Measurements from ENCODE around the gene NECTIN1. TPM values are rescaled to one million over a fixed set of nuclear protein-coding genes. Genes with fewer than 3 reads are reported as not detected.

Gene NECTIN1
- total RNA-seq, 1 experiment from 2014 or later, result 23.8 TPM

DNA sequence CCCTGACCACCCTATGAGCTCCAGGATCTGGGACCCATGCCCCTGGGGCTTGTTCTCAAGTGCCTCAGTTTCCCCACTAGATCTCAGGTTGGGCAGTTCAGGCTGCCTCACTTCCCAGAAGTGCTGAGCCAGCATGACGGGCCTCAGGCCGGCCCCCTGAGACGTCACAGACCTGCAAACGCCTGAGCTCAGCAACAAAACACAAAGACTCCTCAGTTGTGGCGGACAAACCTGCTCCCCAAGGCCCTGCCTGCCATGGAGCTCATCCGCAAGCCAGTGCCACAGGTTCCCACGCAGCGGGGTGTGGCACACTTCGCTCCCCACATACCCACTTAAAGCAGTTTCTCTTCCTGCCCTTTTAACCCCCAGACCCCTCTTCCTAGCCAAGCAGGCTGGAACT is 45.2 kb downstream of the NECTIN1 start:
- H4K20me1 ChIP-seq (ENCODE audit: insufficient read depth), result no peaks in the 10 kb centered on the region
- no peak for DNase-seq (ENCODE audit: low read depth, low spot score)
- CTCF ChIA-PET, result interaction anchor here (1.2 to 2.5 kb wide), 2 partner anchors 11 to 45 kb away, joined by 3 to 7 read pairs; partner anchors contain the start of gene NECTIN1
- H3K9me2 ChIP-seq (ENCODE audit: insufficient read depth), result no peaks in the 10 kb centered on the region
- 0 out of 2 replicates have a peak overlapping the region, but pooled peaks have one; percentile 26 for H3K9ac ChIP-seq (ENCODE audit: low read length)
- no peaks in the 10 kb centered on the region for H3K36me3 ChIP-seq (ENCODE audit: control insufficient read depth in 1 of 2, insufficient read depth in 2 of 2, low read length in 2 of 2)
- no peaks in the 10 kb centered on the region for H3K9me3 ChIP-seq (ENCODE audit: control insufficient read depth in 1 of 2, insufficient read depth in 1 of 2, low read depth in 1 of 2, low read length in 2 of 2)
- H3K27me3 ChIP-seq (ENCODE audit: insufficient read depth, low read length), result no peaks in the 10 kb centered on the region
- intact Hi-C loops (cut with micrococcal nuclease), result loop anchor here (5.0 kb wide), 1 partner anchor 44 kb away; the partner anchor contains the start of gene NECTIN1
- H3K4me1 ChIP-seq (ENCODE audit: control insufficient read depth in 1 of 2, insufficient read depth in 2 of 2, low read length in 2 of 2), result peaks cover 18 to 40% of the 10 kb centered on the region in 2 experiments; a peak in 3 of 4 replicates
- POLR2A ChIA-PET, result interaction anchor here (0.6 kb wide), 1 partner anchor 20 kb away, joined by 3 read pairs; no protein-coding TSS in a partner anchor
- peak overlapping the region; percentile 69 for H3K4me2 ChIP-seq (ENCODE audit: low read length)
- no peak overlapping the region for H3K4me3 ChIP-seq (replicated peaks in 1 of 2; ENCODE audit: low read depth in 1 of 2, low read length in 2 of 2)
- ATAC-seq, result 0 out of 2 replicates have a peak, but pooled peaks have one; percentile 9
- H3K27ac ChIP-seq (ENCODE audit: low read depth, low read length), result peak overlapping the region; percentile 33; the same call in 1 of the 2 replicates
- H2AFZ ChIP-seq (ENCODE audit: low read depth, low read length, poor library complexity, severe bottlenecking), result no peak overlapping the region
- BruUV-seq (replicated peaks), result no TSS peak
- TF ChIP-seq, protein P1, sequence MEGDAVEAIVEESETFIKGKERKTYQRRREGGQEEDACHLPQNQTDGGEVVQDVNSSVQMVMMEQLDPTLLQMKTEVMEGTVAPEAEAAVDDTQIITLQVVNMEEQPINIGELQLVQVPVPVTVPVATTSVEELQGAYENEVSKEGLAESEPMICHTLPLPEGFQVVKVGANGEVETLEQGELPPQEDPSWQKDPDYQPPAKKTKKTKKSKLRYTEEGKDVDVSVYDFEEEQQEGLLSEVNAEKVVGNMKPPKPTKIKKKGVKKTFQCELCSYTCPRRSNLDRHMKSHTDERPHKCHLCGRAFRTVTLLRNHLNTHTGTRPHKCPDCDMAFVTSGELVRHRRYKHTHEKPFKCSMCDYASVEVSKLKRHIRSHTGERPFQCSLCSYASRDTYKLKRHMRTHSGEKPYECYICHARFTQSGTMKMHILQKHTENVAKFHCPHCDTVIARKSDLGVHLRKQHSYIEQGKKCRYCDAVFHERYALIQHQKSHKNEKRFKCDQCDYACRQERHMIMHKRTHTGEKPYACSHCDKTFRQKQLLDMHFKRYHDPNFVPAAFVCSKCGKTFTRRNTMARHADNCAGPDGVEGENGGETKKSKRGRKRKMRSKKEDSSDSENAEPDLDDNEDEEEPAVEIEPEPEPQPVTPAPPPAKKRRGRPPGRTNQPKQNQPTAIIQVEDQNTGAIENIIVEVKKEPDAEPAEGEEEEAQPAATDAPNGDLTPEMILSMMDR (IDR thresholded peaks at IDR 0.05 in 2 of 3, conservative IDR thresholded peaks at IDR 0.05 in 1 of 3; ENCODE audit: borderline replicate concordance in 1 of 3, insufficient read depth in 1 of 3, low read depth in 2 of 3, low read length in 2 of 3), result no peak
- no peaks in the 10 kb centered on the region; the same call in 1 of the 2 replicates for H3K79me2 ChIP-seq (ENCODE audit: insufficient read depth, low read length)
- RAD21 ChIA-PET (ENCODE audit: low non-redundant PET in 1 of 2, low total read pairs in 2 of 2, uncharacterized antibody in 2 of 2, unreplicated experiment in 2 of 2), result no interaction called here

DNA sequence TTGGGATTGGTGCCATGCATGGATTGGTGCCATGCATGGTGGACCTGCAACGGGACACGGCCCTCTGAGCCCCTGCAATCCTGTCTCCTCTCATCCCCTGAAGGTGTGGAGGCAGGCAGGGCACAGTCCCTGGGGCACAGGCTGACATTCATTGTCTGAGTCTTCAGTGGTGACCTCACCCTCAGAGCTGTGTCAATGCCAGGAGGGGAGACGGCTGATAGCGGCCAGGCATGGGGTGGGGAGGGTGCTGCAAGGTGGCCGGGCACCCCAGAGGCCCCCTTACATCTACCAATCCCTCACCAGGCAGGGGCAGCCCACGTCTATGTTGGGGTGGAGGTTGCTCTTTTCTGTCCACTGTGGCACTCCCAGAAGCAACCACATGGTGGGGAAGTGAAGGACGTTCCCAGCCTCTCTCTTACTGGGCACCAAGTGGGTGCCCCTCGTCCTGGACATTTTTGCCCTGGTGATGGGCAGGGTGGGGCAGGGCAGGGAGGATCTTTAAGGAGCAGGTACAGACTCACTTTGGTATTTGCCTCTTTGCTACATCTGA is 47.6 kb downstream of the NECTIN1 start:
- intact Hi-C loops (cut with micrococcal nuclease), result loop anchor here (5.0 kb wide), 1 partner anchor 46 kb away; the partner anchor contains the start of gene NECTIN1
- ChIA-PET POLR2A (interaction anchor here (1.5 kb wide), 1 partner anchor 13 kb away, joined by 3 read pairs; no protein-coding TSS in a partner anchor), RAD21 (ENCODE audit: low non-redundant PET in 1 of 2, low total read pairs in 2 of 2, uncharacterized antibody in 2 of 2, unreplicated experiment in 2 of 2) (no interaction called here), CTCF (interaction anchor here (1.4 kb wide), 1 partner anchor 48 kb away, joined by 9 read pairs; the partner anchor contains the start of gene NECTIN1)
- TF ChIP-seq ELF1 (IDR thresholded peaks at IDR 0.05; ENCODE audit: borderline replicate concordance, low read depth) (no peak), ZFX (IDR thresholded peaks at IDR 0.05) (no peak), JUND (IDR thresholded peaks at IDR 0.05) (no peak), EZH2phosphoT487 (IDR thresholded peaks at IDR 0.05; ENCODE audit: borderline replicate concordance) (no peak), RAD21 (IDR thresholded peaks at IDR 0.05; ENCODE audit: low read depth) (no peak)
- TF ChIP-seq, protein P1 (IDR thresholded peaks at IDR 0.05 in 2 of 3, conservative IDR thresholded peaks at IDR 0.05 in 1 of 3; ENCODE audit: borderline replicate concordance in 1 of 3, insufficient read depth in 1 of 3, low read depth in 2 of 3, low read length in 2 of 3), result peak in 1 of 3 experiments; percentile 31; a peak in 3 of 6 replicates
- TF ChIP-seq, protein P2, sequence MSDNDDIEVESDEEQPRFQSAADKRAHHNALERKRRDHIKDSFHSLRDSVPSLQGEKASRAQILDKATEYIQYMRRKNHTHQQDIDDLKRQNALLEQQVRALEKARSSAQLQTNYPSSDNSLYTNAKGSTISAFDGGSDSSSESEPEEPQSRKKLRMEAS (IDR thresholded peaks at IDR 0.05), result no peak
- Histone ChIP-seq H3K27me3 (ENCODE audit: insufficient read depth, low read length) (no peaks in the 10 kb centered on the region), H2AFZ (ENCODE audit: low read depth, low read length, poor library complexity, severe bottlenecking) (no peak overlapping the region), H3K9me2 (ENCODE audit: insufficient read depth) (no peaks in the 10 kb centered on the region), H3K4me3 (replicated peaks in 1 of 2; ENCODE audit: low read depth in 1 of 2, low read length in 2 of 2) (no peak overlapping the region), H3K79me2 (ENCODE audit: insufficient read depth, low read length) (no peaks in the 10 kb centered on the region; the same call in 1 of the 2 replicates), H4K20me1 (ENCODE audit: insufficient read depth) (no peaks in the 10 kb centered on the region), H3K27ac (ENCODE audit: low read depth, low read length) (no peak overlapping the region), H3K4me1 (ENCODE audit: control insufficient read depth in 1 of 2, insufficient read depth in 2 of 2, low read length in 2 of 2) (peaks cover 20 to 52% of the 10 kb centered on the region in 2 experiments; a peak in 3 of 4 replicates), H3K4me2 (ENCODE audit: low read length) (no peak overlapping the region), H3K9ac (ENCODE audit: low read length) (no peak overlapping the region), H3K36me3 (ENCODE audit: control insufficient read depth in 1 of 2, insufficient read depth in 2 of 2, low read length in 2 of 2) (peaks cover 6 to 9% of the 10 kb centered on the region in 2 experiments; a peak in 2 of 4 replicates), H3K9me3 (ENCODE audit: control insufficient read depth in 1 of 2, insufficient read depth in 1 of 2, low read depth in 1 of 2, low read length in 2 of 2) (no peaks in the 10 kb centered on the region; a peak in 1 of 4 replicates)
- no peak for DNase-seq (ENCODE audit: low read depth, low spot score)
- BruUV-seq (replicated peaks), result no TSS peak
- no peak for ATAC-seq

All from HCT116 (cell line).